Esophagus (tissue), 2 donors: ENCODE results near the gene SEMA4A. TPM values are rescaled to one million over a fixed set of nuclear protein-coding genes. Genes with fewer than 3 reads are reported as not detected.
A peak's percentile ranks its signal among the peaks of the same experiment; 100 is the strongest.
"Not testable (repeated sequence)": the region's sequence is repeated elsewhere in the genome, so short reads cannot be mapped to it uniquely, and the experiment has no call there.

Experiments
- H3K27ac ChIP-seq, 2 donors: one replicate each; pipeline ENCODE4 v1.5.1; 2013; ENCODE audit warnings: low read depth in 2 of 2, mild to moderate bottlenecking in 2 of 2, inconsistent platforms in 1 of 2, low read length in 1 of 2, moderate library complexity in 1 of 2
- H3K27me3 ChIP-seq, 2 donors: one replicate each; pipeline ENCODE4 v1.6.1; 2013; ENCODE audit warnings: low read length in 2 of 2, control low read depth in 1 of 2, mild to moderate bottlenecking in 1 of 2; ENCODE audit not compliant: insufficient read depth in 2 of 2, control insufficient read depth in 1 of 2
- H3K36me3 ChIP-seq, 2 donors: one replicate each; pipeline ENCODE4 v1.6.1; 2013; ENCODE audit warnings: low read length in 1 of 2; ENCODE audit not compliant: control insufficient read depth in 2 of 2, insufficient read depth in 2 of 2
- H3K4me1 ChIP-seq, 2 donors: one replicate each; pipeline ENCODE4 v1.6.1; 2013; ENCODE audit warnings: low read length in 1 of 2; ENCODE audit not compliant: control insufficient read depth in 2 of 2, insufficient read depth in 2 of 2
- H3K4me3 ChIP-seq, 2 donors: one replicate each; pipeline ENCODE4 v1.5.1; 2013; ENCODE audit warnings: low read length in 2 of 2, mild to moderate bottlenecking in 2 of 2, low read depth in 1 of 2, moderate library complexity in 1 of 2
- H3K9me3 ChIP-seq, 2 donors: one replicate each; pipeline ENCODE4 v1.6.1; 2013; ENCODE audit warnings: mild to moderate bottlenecking in 2 of 2, low read depth in 1 of 2, low read length in 1 of 2, moderate library complexity in 1 of 2; ENCODE audit not compliant: control insufficient read depth in 2 of 2, insufficient read depth in 1 of 2
- WGBS, 2 donors: extraction: QIAGEN DNeasy Blood & Tissue Kit; methylation state at CpG; one replicate each; pipeline ENCODE4 v1.1.7; 2013; 5-methylcytosine and 5-hydroxymethylcytosine counted together
- polyA plus RNA-seq, 2 donors: library from polyadenylated mRNA; stranded (reverse); fragments of 200-250 nt; gene quantifications; one replicate each; pipeline ENCODE4 v1.2.3, GENCODE V29; 2013
- donor health status: healthy with polysubstance abuse.
- donor health status: Bipolar disorder and iron deficiency.

Gene SEMA4A
- polyA plus RNA-seq, 2 donors = 23.8 to 24.9 TPM

DNA sequence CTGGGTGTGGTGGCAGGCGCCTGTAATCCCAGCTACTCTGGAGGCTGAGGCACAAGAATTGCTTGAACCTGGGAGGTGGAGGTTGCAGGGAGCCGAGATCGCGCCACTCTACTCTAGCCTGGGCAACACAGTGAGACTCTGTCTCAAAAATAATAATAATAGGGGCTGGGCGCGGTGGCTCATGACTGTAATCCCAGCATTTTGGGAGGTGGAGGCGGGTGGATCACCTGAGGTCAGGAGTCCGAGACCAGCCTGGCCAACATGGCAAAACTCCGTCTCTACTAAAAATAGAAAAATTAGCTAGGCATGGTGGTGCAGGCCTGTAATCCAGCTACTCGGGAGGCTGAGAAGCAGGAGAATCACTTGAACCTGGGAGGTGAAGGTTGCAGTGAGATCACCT, 27.8 kb upstream of the SEMA4A start:
- not testable (repeated sequence) for H3K4me3 ChIP-seq

DNA sequence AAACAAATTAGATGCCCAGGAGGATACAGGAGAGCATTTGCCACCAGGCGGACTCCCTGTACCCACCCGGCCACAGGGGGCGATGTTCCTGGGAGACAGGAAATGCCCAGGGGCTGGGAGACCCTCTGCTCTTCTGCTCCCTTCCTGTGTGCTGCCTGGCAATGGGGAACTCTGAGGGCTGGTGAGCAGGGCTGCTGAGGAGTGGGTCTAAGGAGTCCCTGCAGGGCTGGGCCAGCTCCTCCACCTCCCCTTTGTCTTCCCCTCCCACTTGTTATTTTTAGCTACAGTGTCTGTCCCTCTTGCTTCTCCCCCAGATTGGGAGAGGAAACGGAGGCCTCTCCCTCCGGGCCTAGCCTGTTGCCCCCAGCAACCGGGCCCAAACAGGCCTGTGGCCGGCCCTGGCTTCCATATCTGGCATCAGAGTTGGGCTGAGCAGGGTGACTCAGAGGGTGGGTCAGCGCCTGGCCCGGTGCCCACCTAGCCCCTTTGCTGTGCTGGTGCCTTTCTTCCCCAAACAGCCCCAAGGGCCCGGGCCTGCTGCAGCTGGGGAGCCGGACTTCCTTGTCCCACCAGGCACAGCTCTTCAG, 27.2 kb upstream of the SEMA4A start:
- H3K4me3 ChIP-seq = no peak overlapping the region
- no peaks in the 10 kb centered on the region for H3K27me3 ChIP-seq
- peaks cover 2 to 4% of the 10 kb centered on the region in 2 donors for H3K36me3 ChIP-seq

More for the DNA sequence above, 27.8 kb upstream of the SEMA4A start:
- WGBS, 2 donors = 55 to 59% methylated on average over 10 of the region's 10 CpGs
- not testable (repeated sequence) for H3K36me3 ChIP-seq, H3K9me3 ChIP-seq, H3K27me3 ChIP-seq
- Histone ChIP-seq H3K27ac (peak overlapping the region; percentile 98 to 99), H3K4me1 (peaks cover 21 to 55% of the 10 kb centered on the region in 2 donors)

DNA sequence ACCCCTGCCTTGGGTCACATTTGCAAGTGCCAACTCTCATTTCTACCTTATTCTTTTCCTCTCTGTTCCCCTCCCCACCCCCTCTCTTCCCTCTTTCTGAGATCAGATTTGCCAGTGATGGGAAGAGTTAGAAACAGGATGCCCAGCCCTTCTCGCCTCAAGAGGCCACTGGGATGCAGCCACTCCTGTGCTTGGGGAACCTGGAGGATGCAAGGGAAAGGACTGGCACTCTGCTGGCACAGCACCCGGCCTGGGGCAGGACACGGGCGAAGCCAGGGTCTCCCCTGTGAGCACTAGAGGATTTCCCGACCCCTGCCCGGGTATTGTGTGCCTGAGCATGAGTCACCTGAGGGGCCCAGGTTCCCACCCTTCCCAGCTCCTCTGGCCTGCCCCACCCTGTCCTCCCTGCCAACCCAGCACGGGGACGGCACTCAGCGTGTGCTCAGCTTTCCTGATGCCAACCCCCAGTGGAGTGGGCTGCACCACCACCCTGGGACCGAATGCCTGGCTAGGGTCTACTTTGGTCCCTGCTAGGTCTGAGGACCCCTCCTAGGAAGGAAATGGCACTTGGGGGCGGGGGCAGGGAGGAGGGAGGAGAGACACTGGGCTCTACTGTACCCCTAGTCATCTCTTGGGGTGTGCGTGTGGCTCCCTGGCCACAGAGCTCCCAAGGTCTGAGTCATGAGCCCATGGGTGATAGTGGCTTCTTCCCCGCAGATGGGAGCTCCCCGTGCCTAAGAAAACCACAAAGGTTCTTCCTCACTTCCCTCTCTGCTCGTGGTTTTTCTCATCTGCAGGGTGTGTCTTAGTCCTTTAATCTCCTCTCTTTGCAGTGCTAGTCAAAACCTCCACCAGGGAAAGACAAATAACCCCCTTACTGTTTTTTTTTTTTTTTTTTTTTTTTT, 26.5 kb upstream of the SEMA4A start:
- Histone ChIP-seq H3K27me3 (no peaks in the 10 kb centered on the region), H3K9me3 (no peaks in the 10 kb centered on the region), H3K27ac (peak overlapping the region; percentile 98 to 99), H3K36me3 (peaks cover 2 to 4% of the 10 kb centered on the region in 2 donors), H3K4me3 (no peak overlapping the region), H3K4me1 (peaks cover 22 to 49% of the 10 kb centered on the region in 2 donors)
- 6 to 25% methylated on average over 15 of the region's 15 CpGs for WGBS, 2 donors

More for the DNA sequence above, 27.2 kb upstream of the SEMA4A start:
- 10 to 22% methylated on average over 11 of the region's 11 CpGs for WGBS, 2 donors
- Histone ChIP-seq H3K4me1 (peaks cover 22 to 52% of the 10 kb centered on the region in 2 donors), H3K27ac (peak overlapping the region; percentile 98 to 99), H3K9me3 (no peaks in the 10 kb centered on the region)

DNA sequence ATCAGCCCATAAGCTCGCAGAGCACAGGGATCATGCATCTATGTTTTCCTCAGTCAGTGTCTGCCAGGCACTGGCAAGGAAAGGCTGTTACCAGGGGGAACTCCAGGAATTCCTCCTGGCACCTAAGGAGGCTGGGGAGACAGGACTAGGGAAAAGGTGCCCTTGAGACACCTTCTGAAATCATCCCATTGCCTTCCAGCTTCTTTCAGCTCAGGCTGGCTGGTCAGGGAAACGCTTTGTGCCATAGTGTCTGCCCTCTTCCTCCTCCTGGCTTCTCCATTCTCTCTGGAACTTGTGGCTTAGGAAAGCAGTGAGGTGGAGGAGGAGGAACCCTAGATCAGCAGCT, 25.1 kb upstream of the SEMA4A start:
- peaks cover 19 to 45% of the 10 kb centered on the region in 2 donors for H3K4me1 ChIP-seq
- WGBS, 2 donors = 14 to 38% methylated on average over 2 of the region's 2 CpGs
- no peaks in the 10 kb centered on the region for H3K9me3 ChIP-seq
- H3K4me3 ChIP-seq = no peak overlapping the region
- H3K27ac ChIP-seq = peak overlapping the region; percentile 83 to 99
- H3K36me3 ChIP-seq = peaks cover 2 to 9% of the 10 kb centered on the region in 2 donors
- no peaks in the 10 kb centered on the region for H3K27me3 ChIP-seq

DNA sequence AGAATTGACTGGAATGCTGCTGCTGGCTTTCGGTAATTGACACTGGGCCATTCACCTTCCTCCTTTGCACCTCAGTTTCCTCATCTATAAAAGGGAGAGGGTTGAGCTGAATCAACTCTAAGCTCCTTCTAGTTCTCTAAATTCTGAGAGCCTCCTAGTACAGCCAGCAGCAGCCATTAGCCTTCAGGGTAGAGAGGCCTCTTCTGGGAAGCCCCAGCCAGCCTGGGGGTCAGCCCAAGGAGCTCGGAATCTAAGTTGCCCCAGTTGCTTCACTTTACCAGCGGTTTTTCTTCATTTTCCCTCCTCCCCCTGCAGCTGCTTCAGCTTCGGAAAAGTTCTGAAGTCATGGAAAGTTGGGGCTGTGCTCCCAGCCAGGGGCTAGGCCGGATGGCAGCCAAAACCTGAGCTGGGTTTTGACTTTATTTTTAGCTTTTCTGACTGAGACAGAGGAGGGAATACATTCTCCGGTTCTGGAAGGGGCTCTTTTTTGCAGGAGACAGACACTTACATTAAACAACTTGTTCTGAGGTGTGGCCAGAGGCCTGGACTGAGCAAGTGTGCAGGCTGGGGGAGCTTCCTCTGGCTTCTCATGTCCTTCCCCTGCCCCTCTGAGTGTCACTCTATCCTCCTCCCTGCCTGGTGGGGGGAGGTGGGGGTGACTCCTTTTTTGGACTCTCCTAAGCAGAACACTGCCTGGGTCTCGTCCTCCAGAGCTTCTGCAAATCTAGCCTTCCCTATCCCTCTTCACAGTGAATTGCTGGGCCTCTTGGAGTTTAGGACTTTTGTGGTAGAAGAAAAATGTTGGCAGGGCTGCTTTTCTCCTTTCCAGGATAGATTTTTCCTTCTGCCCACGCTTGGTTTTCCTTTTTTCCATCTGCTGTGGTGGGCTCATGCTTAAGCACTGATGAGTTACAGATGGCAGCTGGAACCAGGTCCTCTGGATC, 24.5 kb upstream of the SEMA4A start:
- peak overlapping the region; percentile 83 to 99 for H3K27ac ChIP-seq
- H3K36me3 ChIP-seq = peaks cover 2 to 14% of the 10 kb centered on the region in 2 donors
- 13 to 27% methylated on average over 8 of the region's 8 CpGs for WGBS, 2 donors
- no peak overlapping the region for H3K4me3 ChIP-seq
- H3K9me3 ChIP-seq = no peaks in the 10 kb centered on the region
- H3K4me1 ChIP-seq = peaks cover 19 to 44% of the 10 kb centered on the region in 2 donors
- no peaks in the 10 kb centered on the region for H3K27me3 ChIP-seq

DNA sequence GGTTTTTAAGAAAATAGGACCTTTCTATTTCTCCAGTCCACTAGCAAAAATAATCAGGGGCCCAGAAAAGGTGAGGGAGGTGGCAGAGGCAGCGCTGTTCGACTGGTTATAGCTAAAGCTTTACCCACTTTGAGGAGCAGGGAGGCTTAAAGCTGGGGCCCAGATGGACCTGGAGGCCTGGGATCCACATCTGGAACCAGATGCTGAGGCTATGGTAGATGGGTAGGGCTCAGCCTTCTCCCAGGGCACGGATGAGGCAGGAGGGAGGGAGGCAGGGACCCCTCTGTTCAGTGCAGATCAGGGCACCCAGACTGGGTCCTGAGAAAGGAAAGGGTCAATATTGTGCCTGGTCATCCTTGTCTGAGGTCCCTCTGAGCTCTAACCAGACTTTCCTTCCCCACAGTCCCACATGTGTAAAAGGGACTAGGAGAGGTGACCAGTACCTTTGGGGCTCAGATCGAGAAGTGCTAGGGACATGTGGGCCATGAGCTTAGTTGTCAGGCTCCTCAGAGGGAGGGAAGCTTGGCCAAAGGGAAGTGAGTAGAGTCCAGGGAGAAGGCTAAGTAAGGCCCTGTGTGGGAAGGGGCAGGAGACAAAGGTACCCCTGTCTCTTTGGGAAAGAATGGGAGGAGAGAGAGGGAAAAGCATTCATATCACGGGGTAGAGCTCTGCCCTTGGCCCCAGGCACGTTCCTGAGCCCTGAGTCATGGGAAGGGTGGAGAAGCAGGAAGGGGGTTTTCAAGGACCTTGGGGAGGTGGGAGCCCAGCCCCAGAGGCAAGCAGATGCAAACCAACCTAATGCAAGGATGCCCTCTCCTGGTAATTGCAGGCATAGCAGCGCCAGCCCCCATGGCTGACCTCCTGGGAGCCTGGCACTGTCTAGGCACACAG, 23.5 kb upstream of the SEMA4A start:
- Histone ChIP-seq H3K9me3 (no peaks in the 10 kb centered on the region), H3K27me3 (no peaks in the 10 kb centered on the region), H3K36me3 (peaks cover 12 to 23% of the 10 kb centered on the region in 2 donors), H3K4me3 (no peak overlapping the region), H3K4me1 (peaks cover 19 to 36% of the 10 kb centered on the region in 2 donors), H3K27ac (peak overlapping the region; percentile 83 to 99)
- WGBS, 2 donors = 23 to 29% methylated on average over 7 of the region's 7 CpGs

DNA sequence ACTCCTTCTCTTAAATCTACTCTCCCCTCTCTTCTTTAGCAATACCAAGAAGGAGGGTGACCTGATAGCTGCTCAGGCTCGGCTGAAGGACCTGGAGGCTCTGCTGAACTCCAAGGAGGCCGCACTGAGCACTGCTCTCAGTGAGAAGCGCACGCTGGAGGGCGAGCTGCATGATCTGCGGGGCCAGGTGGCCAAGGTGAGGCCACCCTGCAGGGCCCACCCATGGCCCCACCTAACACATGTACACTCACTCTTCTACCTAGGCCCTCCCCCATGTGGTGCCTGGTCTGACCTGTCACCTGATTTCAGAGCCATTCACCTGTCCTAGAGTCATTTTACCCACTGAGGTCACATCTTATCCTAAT, 22.8 kb upstream of the SEMA4A start:
- H3K27ac ChIP-seq = peak overlapping the region; percentile 74 to 99
- H3K4me1 ChIP-seq = peaks cover 19 to 34% of the 10 kb centered on the region in 2 donors
- peaks cover 17 to 28% of the 10 kb centered on the region in 2 donors for H3K36me3 ChIP-seq
- 71 to 72% methylated on average over 6 of the region's 6 CpGs for WGBS, 2 donors
- no peaks in the 10 kb centered on the region for H3K9me3 ChIP-seq
- no peak overlapping the region for H3K4me3 ChIP-seq
- no peaks in the 10 kb centered on the region for H3K27me3 ChIP-seq

DNA sequence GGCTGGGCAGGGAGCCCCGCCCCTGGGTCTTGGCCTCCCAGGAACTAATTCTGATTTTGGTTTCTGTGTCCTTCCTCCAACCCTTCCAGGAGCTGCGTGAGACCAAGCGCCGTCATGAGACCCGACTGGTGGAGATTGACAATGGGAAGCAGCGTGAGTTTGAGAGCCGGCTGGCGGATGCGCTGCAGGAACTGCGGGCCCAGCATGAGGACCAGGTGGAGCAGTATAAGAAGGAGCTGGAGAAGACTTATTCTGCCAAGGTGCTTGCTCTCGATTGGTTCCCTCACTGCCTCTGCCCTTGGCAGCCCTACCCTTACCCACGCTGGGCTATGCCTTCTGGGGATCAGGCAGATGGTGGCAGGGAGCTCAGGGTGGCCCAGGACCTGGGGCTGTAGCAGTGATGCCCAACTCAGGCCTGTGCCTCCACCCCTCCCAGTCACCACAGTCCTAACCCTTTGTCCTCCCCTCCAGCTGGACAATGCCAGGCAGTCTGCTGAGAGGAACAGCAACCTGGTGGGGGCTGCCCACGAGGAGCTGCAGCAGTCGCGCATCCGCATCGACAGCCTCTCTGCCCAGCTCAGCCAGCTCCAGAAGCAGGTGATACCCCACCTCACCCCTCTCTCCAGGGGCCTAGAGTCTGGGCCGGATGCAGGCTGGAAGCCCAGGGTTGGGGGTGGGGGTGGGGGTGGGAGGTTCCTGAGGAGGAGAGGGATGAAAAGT, 18.5 kb upstream of the SEMA4A start:
- Histone ChIP-seq H3K9me3 (no peaks in the 10 kb centered on the region), H3K27me3 (no peaks in the 10 kb centered on the region), H3K4me3 (no peak overlapping the region), H3K4me1 (peaks cover 4 to 7% of the 10 kb centered on the region in 2 donors), H3K36me3 (peaks cover 40 to 65% of the 10 kb centered on the region in 2 donors), H3K27ac (no peak overlapping the region)
- 85 to 90% methylated on average over 18 of the region's 18 CpGs for WGBS, 2 donors
